HPDE6-E6E7 (cell line): Measurements from ENCODE around the gene MON1B.
"Not testable (repeated sequence)": the region's sequence is repeated elsewhere in the genome, so short reads cannot be mapped to it uniquely, and the experiment has no call there.

Experiments
- DNase-seq: peaks from one replicate; pipeline ENCODE4 v3.0.0; 2011; ENCODE audit warnings: missing footprints; ENCODE audit errors: extremely low spot score

MON1B gene

DNA sequence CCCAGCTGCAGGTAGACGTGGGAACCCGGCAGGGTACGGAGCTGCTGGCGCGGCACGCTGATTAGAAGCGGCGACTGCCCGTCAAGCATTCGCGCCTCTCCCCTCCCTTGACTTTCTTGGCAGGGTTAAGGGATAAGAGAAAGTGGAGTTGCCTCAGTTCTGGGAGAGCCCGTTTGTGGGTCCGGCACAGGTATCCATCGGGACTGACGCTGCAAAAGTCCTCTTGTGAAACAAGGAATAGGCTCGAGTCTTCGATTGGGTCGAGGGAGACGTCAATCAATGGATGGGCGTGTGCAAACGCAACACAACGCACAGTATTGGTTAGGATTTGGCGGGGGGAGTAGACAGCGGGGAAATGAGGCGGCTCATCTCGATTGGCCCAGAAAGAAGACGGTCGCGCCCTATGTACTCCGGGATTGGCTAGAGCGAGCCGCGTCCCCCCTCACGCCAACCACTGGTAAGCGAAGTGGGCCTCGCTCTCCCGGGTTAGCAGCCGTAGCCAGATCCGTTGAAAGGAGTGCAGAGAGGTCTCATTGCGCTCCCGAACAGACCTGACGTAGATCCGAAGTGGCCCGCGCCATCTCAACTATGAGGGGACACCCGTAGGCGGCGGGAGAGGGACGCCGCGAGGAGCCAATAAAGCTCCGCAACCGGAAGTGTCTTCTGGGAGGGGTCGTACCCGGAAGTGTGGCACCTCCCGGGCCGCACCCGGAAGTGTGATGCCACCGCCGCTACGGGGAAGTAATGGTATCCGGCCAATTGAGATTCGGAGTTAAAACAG, at the start of gene MON1B:
MON1B (plus strand) TSS at position 713 of the 781 bp plus-strand sequence. CDS start 296 bp downstream, outside the sequence.
- peak; percentile 100 for DNase-seq

DNA sequence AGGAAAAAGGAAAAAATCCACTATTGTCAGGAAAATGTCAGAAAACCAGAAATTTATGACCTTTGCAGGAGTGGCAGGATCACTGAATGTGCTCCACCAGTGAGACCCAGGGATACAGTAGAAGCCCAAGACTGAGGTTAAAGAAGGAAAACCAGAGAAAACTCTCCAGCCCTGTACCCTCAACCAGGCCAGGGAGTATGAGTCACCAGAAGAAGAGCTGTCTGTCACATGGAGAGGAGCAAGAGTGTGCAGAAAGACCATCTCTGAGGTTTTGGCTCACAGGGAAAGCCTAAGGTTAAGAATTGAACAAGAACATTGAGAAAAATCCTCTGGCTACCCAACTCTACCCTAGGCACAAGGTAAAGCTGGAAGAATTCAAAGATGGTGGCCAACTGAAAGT, 47.6 kb upstream of the MON1B start:
- DNase-seq, result no peak

- DNase-seq, result no peak
Measured at GRCh38 chr16:77148121-77148520, 42.9 kb upstream of the MON1B start.

DNA sequence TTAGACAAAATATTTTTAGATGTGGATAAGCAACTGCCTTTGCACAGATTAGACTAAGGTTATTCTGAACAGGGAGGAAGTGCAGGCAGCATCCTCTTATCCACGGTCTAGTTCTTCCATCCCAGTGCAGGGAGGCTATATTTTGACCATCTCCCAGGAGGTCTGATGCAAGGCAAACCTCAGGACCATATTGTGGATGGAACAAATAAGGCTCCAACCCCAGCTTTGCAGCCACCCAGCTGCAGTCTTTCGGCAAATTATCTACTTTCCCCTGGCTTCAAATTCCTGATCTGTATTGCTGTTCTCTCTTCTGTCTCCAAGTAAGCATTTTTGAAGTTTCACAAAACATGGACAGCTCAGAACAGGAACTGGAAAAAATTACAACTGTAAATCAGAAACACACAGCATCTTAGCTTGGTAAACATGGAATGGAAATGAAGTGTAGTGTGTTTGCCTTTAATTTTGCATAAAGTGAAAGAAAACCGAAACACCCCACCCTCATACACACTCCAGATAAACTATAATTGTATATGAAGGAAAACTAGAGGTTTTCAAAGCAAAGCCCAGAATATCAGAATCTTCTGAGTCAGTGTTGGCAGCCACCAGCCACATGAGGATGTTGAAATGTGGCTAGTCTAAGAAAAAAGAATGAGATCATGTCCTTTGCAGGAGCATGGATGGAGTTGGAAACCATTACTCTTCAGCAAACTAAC, 33.5 kb upstream of the MON1B start:
- DNase-seq, result no peak

DNA sequence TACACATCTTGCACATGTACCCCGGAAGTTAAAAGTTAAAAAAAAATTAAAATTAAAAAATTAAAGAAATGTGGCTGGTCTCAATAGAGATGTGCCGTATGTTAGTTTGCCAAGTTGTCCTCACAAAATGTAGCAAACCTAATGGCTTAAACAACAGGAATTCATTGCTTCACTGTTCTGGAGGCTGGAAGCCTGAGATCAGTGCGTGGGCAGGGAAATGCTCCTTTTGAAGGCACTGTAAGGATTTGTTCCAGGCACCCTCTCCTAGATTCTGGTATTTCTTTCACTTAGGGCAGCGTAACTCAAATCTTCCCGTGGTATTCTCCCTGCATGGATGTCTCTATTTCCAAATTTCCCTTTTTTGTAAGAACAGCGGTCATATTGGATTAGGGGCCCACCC, 32.7 kb upstream of the MON1B start:
- no peak for DNase-seq

DNA sequence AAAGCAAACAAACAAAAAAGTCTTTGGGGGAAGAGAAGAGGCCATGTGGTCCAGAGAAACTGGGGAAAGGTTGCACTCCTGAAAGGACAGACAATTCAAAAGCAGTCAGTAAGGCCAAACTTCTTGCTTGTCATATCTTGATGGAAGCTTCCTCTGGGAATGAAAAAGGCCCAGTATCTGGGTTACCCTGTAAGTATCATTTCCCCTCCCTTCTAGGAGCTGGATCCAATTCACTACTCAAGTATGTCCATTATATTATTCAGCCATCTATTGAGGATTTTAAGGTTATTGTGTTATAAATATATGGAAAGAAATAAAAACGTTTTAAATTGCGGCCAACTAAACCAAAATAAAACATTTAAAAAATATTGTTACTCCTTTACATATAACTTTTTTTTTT, 26.0 kb upstream of the MON1B start:
- DNase-seq, result no peak

- not testable (repeated sequence) for DNase-seq
Measured at GRCh38 chr16:77165536-77166236, 25.3 kb upstream of the MON1B start.

GRCh38 chr16:77166726-77167125, 24.3 kb upstream of the MON1B start:
- DNase-seq, result no peak

DNA sequence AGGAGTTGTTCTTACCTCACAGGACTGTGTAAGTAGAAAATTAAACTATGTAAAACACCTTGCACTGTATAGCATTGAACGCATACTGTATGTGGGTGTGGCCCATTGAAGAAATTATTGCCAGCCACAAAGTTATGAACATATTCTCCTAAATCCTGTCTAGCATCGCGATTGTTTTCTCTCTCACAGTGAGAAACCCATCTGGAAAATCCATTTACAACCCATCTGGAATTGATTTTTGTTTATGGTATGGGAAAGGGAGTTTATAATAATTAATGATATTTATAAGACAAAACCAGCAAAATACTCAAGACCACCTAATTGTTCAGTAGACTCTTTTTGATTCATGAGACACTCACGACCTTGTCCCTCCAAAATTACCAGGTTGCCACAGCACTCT, 22.1 kb upstream of the MON1B start:
- DNase-seq, result no peak

DNA sequence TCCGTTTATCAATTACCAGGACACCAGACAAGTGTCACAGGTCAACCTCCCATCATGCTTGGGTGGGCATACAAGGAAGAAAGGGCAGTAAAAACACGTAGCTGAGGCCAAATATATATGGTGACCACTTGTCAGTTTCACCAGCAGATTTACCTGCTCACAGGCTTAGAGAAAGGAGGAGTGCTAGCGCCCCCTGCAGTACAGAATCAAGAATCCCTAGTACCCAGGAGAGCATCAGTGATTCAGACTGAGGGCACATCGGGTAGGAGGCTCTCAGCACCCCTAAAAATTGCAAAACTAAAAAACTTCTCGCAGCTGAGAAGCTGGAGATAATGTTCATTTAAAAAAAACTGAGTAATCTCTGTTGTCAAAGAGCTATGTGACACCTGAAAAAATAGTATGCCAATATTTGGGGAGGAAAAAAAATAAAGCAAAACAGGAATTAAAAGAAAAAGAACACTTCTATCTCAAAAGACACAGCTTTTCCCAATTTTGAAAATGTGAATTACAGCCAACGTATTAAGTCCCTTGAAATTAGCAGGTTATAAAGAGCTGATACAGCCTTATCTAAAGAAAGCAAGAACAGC, 21.2 kb upstream of the MON1B start:
- peak; percentile 42 for DNase-seq

GRCh38 chr16:77170805-77171204, 20.2 kb upstream of the MON1B start:
- DNase-seq, result no peak

DNA sequence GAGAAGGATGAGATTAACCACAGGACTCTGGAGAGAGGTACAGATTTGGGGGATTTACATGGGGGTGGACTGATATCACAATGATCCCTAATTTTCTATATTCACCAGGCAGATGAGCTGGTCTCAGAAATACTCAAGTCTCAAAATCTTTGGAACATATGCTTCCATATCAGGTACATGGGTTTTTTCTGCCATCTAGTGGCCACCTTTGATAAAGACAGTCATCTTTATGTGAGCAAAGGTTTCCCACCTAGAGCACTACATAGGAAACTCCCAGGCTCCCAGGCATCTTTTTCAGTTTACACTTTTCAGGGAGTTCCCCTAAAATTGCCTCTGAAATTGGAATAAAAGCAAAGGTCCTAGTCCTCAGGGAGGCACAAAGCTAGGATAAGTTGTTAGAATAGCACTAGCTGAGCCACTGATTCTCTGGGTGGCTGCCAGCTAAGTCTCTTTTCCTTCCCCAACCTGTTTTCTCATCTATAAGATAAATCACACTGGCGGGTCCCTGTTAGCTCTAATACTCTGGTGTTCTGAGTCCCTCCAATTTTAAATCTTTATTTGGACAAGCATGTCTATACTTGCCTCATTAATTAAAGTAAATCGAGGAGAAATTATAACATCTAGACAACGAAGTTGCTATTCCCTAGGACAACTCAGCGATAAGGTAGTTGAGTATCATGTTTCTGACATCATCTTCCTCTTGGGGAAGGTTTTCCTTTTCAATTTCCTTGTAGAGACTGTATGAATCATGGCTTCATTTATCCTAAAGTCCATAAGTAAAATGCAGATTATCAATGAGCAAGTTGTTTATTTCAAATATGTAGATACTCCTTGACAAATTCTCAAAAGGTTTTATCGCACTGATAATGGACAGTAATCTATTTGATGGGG, 19.0 kb upstream of the MON1B start:
- DNase-seq, result peak; percentile 61

DNA sequence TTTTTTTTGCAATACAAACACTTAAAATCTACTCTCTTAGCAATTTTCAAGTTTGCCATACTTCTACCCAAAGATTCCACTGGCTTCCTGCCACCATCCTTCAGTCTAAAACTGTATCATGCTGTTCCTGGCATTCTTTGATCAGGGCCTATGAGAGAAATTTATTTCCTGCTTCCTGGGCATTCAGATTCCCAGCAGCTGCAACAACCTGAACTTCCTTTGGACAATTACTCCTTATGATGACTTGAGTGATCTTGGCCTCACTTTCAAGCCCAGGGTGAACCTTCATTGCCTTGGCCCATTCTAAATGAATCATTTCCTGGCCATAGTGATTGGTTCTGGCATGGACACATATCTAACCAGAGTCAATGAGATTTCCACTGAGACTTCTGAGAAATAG, 18.0 kb upstream of the MON1B start:
- DNase-seq, result no peak

DNA sequence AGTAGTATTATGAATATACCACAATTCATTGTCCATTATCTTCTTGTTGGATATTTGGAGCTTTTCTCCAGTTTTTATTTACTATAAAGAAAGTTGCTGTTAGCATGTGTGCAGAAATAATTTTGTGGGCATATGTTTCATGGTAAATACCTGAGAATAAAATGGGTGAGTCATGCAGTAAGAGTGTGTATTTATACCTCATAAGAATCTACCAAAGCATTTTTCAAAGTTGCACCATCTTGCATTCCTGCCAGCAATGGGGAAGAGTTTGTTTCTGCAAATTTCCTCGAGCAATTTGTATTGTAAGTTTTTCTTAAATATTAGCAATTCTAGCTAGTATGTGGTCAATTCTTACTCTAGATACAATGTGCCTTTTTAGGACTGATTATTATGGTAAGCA, 7.9 kb upstream of the MON1B start:
- no peak for DNase-seq

DNA sequence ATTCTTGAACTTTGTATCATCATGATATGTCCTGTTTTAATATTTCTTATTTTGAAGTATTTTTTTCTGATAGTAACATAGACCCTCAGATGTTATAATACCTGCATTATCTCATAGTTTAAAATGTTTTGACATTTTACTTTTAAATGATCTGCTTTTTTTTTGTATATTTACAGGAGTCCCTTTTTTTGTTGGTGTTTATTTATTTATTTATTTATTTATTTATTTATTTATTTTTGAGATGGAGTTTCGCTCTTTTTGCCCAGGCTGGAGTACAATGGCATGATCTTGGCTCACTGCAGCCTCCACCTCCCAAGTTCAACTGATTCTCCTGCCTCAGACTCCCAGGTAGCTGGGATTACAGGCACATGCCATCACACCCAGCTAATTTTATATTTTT, 4.7 kb upstream of the MON1B start:
- not testable (repeated sequence) for DNase-seq

DNA sequence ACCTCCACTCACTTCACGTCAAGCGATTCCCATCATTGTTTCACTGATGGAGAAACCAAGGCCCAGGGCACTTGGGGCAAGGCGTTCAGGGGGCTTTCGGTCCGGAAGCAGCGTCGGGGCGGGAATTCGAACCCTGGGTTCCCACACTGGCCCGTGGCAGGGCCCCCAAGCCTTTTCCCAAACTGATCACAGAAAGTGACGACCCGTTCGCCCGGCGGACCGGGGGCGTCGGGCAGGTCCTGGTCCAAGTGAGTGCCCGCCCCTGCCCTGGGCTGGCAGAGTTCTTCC, 856 bp upstream of the MON1B start:
- no peak for DNase-seq

- DNase-seq, result no peak
Measured at GRCh38 chr16:77191259-77191969, 424 bp downstream of the MON1B start.

- DNase-seq, result no peak
Measured at GRCh38 chr16:77193377-77193776, 2.4 kb downstream of the MON1B start.

- DNase-seq, result no peak
Measured at GRCh38 chr16:77194295-77195231, 3.6 kb downstream of the MON1B start.

- no peak for DNase-seq
Measured at GRCh38 chr16:77195411-77195810, 4.4 kb downstream of the MON1B start.
